GM12875 (cell line): ENCODE data around the gene LRRK1.

ENCODE experiments used
- H3K4me3 ChIP-seq: one replicate; pipeline ENCODE4 v1.5.1; 2011; ENCODE audit warnings: low read depth, low read length, control low read depth
- CTCF ChIP-seq: IDR thresholded peaks from 2 replicates; pipeline ENCODE4 v1.5.1; 2011; ENCODE audit warnings: low read depth, mild to moderate bottlenecking, control low read depth, inconsistent platforms, low read length, moderate library complexity, borderline replicate concordance; ENCODE audit not compliant: insufficient read depth

LRRK1 gene

GRCh38 chr15:100928632-100929280 lies 9.6 kb downstream of the LRRK1 start:
- no peak for TF ChIP-seq CTCF
- H3K4me3 ChIP-seq, result no peak overlapping the region

- no peak overlapping the region for H3K4me3 ChIP-seq
- no peak for TF ChIP-seq CTCF
These were observed 10.5 kb downstream of the LRRK1 start for GRCh38 chr15:100929641-100930042.

GRCh38 chr15:100930306-100930848 lies 11.2 kb downstream of the LRRK1 start:
- TF ChIP-seq CTCF, result no peak

GRCh38 chr15:100931143-100931890 lies 12.2 kb downstream of the LRRK1 start:
- no peak overlapping the region for H3K4me3 ChIP-seq
- TF ChIP-seq CTCF, result no peak

More at GRCh38 chr15:100930306-100930848, 11.2 kb downstream of the LRRK1 start:
- H3K4me3 ChIP-seq, result peak overlapping the region; percentile 4

GRCh38 chr15:100932676-100933348 lies 13.7 kb downstream of the LRRK1 start:
- TF ChIP-seq CTCF, result no peak

GRCh38 chr15:100934166-100934565 lies 15.0 kb downstream of the LRRK1 start:
- TF ChIP-seq CTCF, result no peak
- no peak overlapping the region for H3K4me3 ChIP-seq

More at GRCh38 chr15:100932676-100933348, 13.7 kb downstream of the LRRK1 start:
- H3K4me3 ChIP-seq, result no peak overlapping the region
